ENCODE data around the gene LMTK2.
A peak's percentile ranks its signal among the peaks of the same experiment; 100 is the strongest.

The LMTK2 gene

GRCh38 chr7:98091523-98091922, 15.1 kb upstream of the LMTK2 start:
- no peaks in the 10 kb centered on the region for H3K4me1 ChIP-seq
- H3K4me3 ChIP-seq: no peak overlapping the region
- H4K20me1 ChIP-seq: no peaks in the 10 kb centered on the region
- H3K27ac ChIP-seq: no peak overlapping the region
- peaks cover 18 to 37% (median 29%) of the 10 kb centered on the region in 11 experiments; a peak in 21 of 22 replicates for H3K9me3 ChIP-seq (replicated peaks in 1 of 11)
- no peak for TF ChIP-seq Cebpa-rat (IDR thresholded peaks at IDR 0.05)
- H3K4me2 ChIP-seq: no peak overlapping the region
- no peak overlapping the region for H3K9ac ChIP-seq
- no peaks in the 10 kb centered on the region for H3K27me3 ChIP-seq
- no peaks in the 10 kb centered on the region for H3K36me3 ChIP-seq

DNA sequence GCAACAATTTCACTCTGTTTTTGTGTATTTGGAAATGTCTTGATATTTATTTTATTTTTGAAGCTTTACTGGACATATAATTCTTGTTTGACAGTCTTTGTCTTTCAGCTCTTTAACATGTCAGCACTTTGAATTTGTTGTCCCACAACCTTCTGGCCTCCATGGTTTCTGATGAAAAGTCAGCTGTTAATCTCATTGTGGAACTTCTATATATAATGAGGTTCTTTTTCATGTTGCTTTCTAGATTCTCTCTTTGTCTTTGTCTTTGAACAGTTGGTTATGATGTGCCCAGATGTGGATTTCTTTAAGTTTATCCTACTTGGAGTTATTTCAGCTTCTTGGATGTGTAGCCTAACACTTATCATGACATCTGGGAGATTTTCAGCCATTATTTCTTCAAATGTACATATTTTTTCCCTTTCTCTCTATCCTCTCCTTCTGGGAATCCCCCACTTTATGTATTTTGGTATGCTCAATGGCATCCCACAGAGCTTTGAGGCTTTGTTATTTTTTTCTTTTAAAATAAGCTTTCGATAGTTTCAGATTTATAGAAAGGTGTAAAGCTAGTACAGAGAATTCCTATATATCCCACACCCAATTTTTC, 9.5 kb upstream of the LMTK2 start:
- Histone ChIP-seq H3K4me1 (no peaks in the 10 kb centered on the region), H4K20me1 (no peaks in the 10 kb centered on the region), H3K27me3 (no peaks in the 10 kb centered on the region), H3K36me3 (no peaks in the 10 kb centered on the region), H3K9me3 (replicated peaks in 1 of 11) (peaks cover 61 to 93% (median 85%) of the 10 kb centered on the region in 11 experiments), H3K27ac (no peak overlapping the region), H3K4me2 (no peak overlapping the region), H3K9ac (no peak overlapping the region), H3K4me3 (no peak overlapping the region)
- TF ChIP-seq Cebpa-rat (IDR thresholded peaks at IDR 0.05): no peak

DNA sequence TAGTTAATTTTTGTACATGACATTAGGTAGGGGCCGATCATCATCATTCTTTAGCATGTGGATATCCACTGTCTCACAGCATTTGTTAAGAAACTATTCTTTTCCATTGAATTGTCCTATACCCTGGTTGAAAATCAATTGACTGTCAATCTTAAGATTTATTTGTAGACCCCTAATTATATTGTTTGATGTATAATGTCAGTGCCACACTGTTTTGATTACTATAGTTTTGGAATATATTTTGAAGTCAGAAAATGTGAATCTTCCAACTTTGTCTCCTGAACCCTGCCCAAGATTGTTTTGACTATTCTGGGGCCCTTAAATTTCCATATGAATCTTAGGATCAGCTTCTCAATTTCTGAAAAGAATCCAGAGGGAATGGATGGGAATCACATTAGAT, 6.6 kb upstream of the LMTK2 start:
- Histone ChIP-seq H4K20me1 (no peaks in the 10 kb centered on the region), H3K4me2 (no peak overlapping the region), H3K9me3 (replicated peaks in 1 of 11) (peaks cover 63 to 82% (median 74%) of the 10 kb centered on the region in 11 experiments), H3K27me3 (no peaks in the 10 kb centered on the region), H3K36me3 (no peaks in the 10 kb centered on the region), H3K27ac (no peak overlapping the region), H3K9ac (no peak overlapping the region), H3K4me3 (no peak overlapping the region), H3K4me1 (no peaks in the 10 kb centered on the region)
- TF ChIP-seq Cebpa-rat (IDR thresholded peaks at IDR 0.05): no peak

- Histone ChIP-seq H3K27me3 (no peaks in the 10 kb centered on the region), H3K36me3 (no peaks in the 10 kb centered on the region), H4K20me1 (peaks cover 0 to 3% (median 0%) of the 10 kb centered on the region in 11 experiments; a peak in 1 of 22 replicates), H3K9ac (no peak overlapping the region), H3K9me3 (replicated peaks in 1 of 11) (peaks cover 48 to 61% (median 54%) of the 10 kb centered on the region in 11 experiments), H3K4me3 (no peak overlapping the region), H3K27ac (no peak overlapping the region), H3K4me1 (peaks cover 0 to 6% (median 2%) of the 10 kb centered on the region in 10 experiments; a peak in 4 of 20 replicates), H3K4me2 (no peak overlapping the region)
- TF ChIP-seq Cebpa-rat (IDR thresholded peaks at IDR 0.05): no peak
These were observed 4.5 kb upstream of the LMTK2 start for GRCh38 chr7:98102170-98102569.

DNA sequence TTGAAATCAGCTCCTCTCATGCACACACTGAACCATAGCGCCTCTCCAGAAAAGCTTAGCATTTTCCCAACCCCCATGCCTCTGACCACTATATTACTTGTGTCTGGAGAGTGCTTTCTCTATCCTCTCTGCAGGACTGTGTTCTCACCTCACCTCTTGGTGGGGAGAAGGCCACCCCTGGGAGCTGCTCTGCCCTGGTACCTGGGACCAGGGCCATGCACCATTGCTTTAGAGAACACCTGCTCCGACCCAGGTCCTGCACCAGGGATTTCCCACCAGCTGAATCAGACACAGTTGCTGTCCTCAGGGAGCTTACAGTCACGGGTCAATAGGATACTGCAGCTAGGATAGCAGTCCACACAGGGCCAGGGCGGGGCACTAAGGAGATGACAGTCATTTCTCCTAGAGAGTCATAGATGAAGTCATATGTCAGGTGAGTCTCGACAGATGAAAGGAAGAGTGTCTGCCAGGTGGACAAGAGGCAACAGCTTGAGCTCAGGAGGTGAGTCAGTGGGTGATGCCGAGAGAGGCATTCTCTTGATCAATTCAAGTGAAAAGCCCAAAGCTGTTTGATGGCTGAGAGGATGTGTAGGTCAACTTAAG, 619 bp upstream of the LMTK2 start:
- TF ChIP-seq Cebpa-rat (IDR thresholded peaks at IDR 0.05): no peak
- H3K9me3 ChIP-seq (replicated peaks in 1 of 11): peaks cover 16 to 22% (median 18%) of the 10 kb centered on the region in 11 experiments
- H3K36me3 ChIP-seq: no peaks in the 10 kb centered on the region
- H3K27ac ChIP-seq: no peak overlapping the region
- peaks cover 0 to 25% (median 0%) of the 10 kb centered on the region in 11 experiments; a peak in 4 of 22 replicates for H3K27me3 ChIP-seq
- H4K20me1 ChIP-seq: peaks cover 20 to 41% (median 36%) of the 10 kb centered on the region in 11 experiments; a peak in 21 of 22 replicates
- H3K4me1 ChIP-seq: peaks cover 6 to 24% (median 16%) of the 10 kb centered on the region in 10 experiments; a peak in 17 of 20 replicates
- H3K9ac ChIP-seq: peak overlapping the region in 1 of 11 experiments; percentile 13; a peak in 2 of 22 replicates
- peak overlapping the region in 2 of 10 experiments; percentile 90 to 99; a peak in 4 of 20 replicates for H3K4me3 ChIP-seq
- 0 out of 22 replicates have a peak overlapping the region, but pooled peaks of 1 of the 11 experiments have one; percentile 24 for H3K4me2 ChIP-seq

- Histone ChIP-seq H3K4me2 (peak overlapping the region; percentile 77 to 97 (median 88)), H3K9me3 (replicated peaks in 1 of 11) (peaks cover 3 to 20% (median 8%) of the 10 kb centered on the region in 11 experiments; a peak in 21 of 22 replicates), H3K9ac (peak overlapping the region; percentile 84 to 96 (median 92)), H3K36me3 (peaks cover 0 to 5% (median 4%) of the 10 kb centered on the region in 11 experiments; a peak in 11 of 22 replicates), H3K27me3 (peaks cover 0 to 38% (median 0%) of the 10 kb centered on the region in 11 experiments; a peak in 4 of 22 replicates), H3K27ac (peak overlapping the region in 10 of 11 experiments; percentile 79 to 95 (median 90); a peak in 21 of 22 replicates), H3K4me1 (peaks cover 6 to 24% (median 16%) of the 10 kb centered on the region in 10 experiments; a peak in 17 of 20 replicates), H4K20me1 (peaks cover 32 to 54% (median 48%) of the 10 kb centered on the region in 11 experiments), H3K4me3 (peak overlapping the region; percentile 90 to 99 (median 98))
- TF ChIP-seq Cebpa-rat (IDR thresholded peaks at IDR 0.05): no peak
These were observed 655 bp downstream of the LMTK2 start for GRCh38 chr7:98107313-98107721.

- H3K36me3 ChIP-seq: peaks cover 0 to 27% (median 16%) of the 10 kb centered on the region in 11 experiments; a peak in 15 of 22 replicates
- H4K20me1 ChIP-seq: peaks cover 50 to 84% (median 79%) of the 10 kb centered on the region in 11 experiments
- H3K9ac ChIP-seq: no peak overlapping the region
- peaks cover 6 to 33% (median 18%) of the 10 kb centered on the region in 10 experiments; a peak in 18 of 20 replicates for H3K4me1 ChIP-seq
- peak overlapping the region in 1 of 11 experiments; percentile 97; a peak in 1 of 22 replicates for H3K4me2 ChIP-seq
- H3K27ac ChIP-seq: no peak overlapping the region
- TF ChIP-seq Cebpa-rat (IDR thresholded peaks at IDR 0.05): no peak
- H3K27me3 ChIP-seq: peaks cover 0 to 63% (median 0%) of the 10 kb centered on the region in 11 experiments; a peak in 4 of 22 replicates
- peaks cover 0 to 24% (median 8%) of the 10 kb centered on the region in 11 experiments; a peak in 14 of 22 replicates for H3K9me3 ChIP-seq (replicated peaks in 1 of 11)
- no peak overlapping the region for H3K4me3 ChIP-seq
These were observed 3.8 kb downstream of the LMTK2 start for GRCh38 chr7:98110249-98111022.

DNA sequence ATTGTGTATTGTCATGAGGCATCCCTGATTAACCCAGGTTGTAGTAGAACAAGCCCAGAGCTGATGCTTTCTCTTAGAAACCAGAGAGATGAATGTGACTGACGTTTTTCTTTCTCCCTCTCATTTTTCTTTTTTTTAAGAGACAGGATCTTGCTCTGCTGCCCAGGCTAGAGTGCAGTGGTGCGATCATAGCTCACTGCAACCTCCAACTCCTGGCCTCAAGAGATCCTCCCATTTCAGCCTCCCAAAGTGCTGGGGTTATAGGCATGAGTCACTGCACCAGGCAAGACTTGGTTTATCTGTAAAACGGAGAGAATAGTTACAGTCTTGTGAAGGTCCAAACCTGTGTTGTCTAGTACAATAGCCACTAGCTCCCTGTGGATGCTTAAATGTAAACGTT, 5.4 kb downstream of the LMTK2 start:
- Histone ChIP-seq H3K36me3 (peaks cover 0 to 29% (median 16%) of the 10 kb centered on the region in 11 experiments; a peak in 16 of 22 replicates), H3K4me2 (no peak overlapping the region), H3K9me3 (replicated peaks in 1 of 11) (peaks cover 0 to 24% (median 8%) of the 10 kb centered on the region in 11 experiments; a peak in 14 of 22 replicates), H3K4me1 (peaks cover 6 to 35% (median 24%) of the 10 kb centered on the region in 10 experiments; a peak in 18 of 20 replicates), H3K27me3 (peaks cover 0 to 79% (median 0%) of the 10 kb centered on the region in 11 experiments; a peak in 4 of 22 replicates), H4K20me1 (peaks cover 66 to 99% (median 96%) of the 10 kb centered on the region in 11 experiments), H3K27ac (no peak overlapping the region), H3K9ac (no peak overlapping the region), H3K4me3 (no peak overlapping the region)
- no peak for TF ChIP-seq Cebpa-rat (IDR thresholded peaks at IDR 0.05)

Data from BLaER1 treated with 17β-estradiol and CSF1 and Interleukin-3, amounts not matched to agents 10 nM and 100 nM (cell line).